Thoracic aorta (tissue), 2 donors: ENCODE data around the gene CA5A. TPM values are rescaled to one million over a fixed set of nuclear protein-coding genes. Genes with fewer than 3 reads are reported as not detected.
"Not testable (repeated sequence)": the region's sequence is repeated elsewhere in the genome, so short reads cannot be mapped to it uniquely, and the experiment has no call there.

ENCODE experiments used
- ATAC-seq: fragments of 150-250 bp; one replicate; pipeline ENCODE4 v1.8.0; 2017; ENCODE audit warnings: low read depth; ENCODE audit not compliant: insufficient number of reproducible peaks, low FRiP score
- DNase-seq: peaks from one replicate; pipeline ENCODE4 v3.0.0-alpha.2; 2020; ENCODE audit warnings: low spot score
- H3K27ac ChIP-seq, 2 donors: fragments of 200-600 bp; sonication (generic); 1 replicate in 1 of 2; 2 replicates in 1 of 2; pipeline ENCODE4 v1.5.1; 2016; ENCODE audit warnings: mild to moderate bottlenecking in 2 of 2, moderate library complexity in 2 of 2
- H3K27me3 ChIP-seq: fragments of 200-600 bp; sonication (generic); replicated peaks from 2 replicates; pipeline ENCODE4 v1.6.0; 2016; ENCODE audit warnings: mild to moderate bottlenecking; ENCODE audit not compliant: insufficient read depth
- H3K36me3 ChIP-seq: fragments of 200-600 bp; sonication (generic); one replicate; pipeline ENCODE4 v1.5.1; 2016
- H3K4me1 ChIP-seq, 2 donors: fragments of 200-600 bp; sonication (generic); 1 replicate in 1 of 2; 2 replicates in 1 of 2; pipeline versions ENCODE4 v1.5.1 to v1.6.0; 2016; ENCODE audit warnings: low read depth in 2 of 2, mild to moderate bottlenecking in 1 of 2; ENCODE audit not compliant: control insufficient read depth in 1 of 2
- H3K4me3 ChIP-seq: fragments of 200-600 bp; sonication (generic); 2 replicates; pipeline ENCODE4 v1.5.1; 2016; ENCODE audit warnings: mild to moderate bottlenecking
- H3K9me3 ChIP-seq: fragments of 200-600 bp; sonication (generic); 2 replicates; pipeline ENCODE4 v1.5.1; 2016
- CTCF ChIP-seq: fragments of 200-600 bp; sonication (generic); IDR thresholded peaks from one replicate; pipeline ENCODE4 v1.5.1; 2019; ENCODE audit warnings: antibody characterized with exemption
- total RNA-seq, 2 donors: library from RNA; depleted of rRNA; stranded (reverse); fragments of >200 nt; gene quantifications; one replicate each; pipeline versions ENCODE4 v1.1.0 to v1.2.3, GENCODE V29; 2016

CA5A gene
- total RNA-seq, 2 donors from 2014 or later: not detected

- H3K4me3 ChIP-seq, DNase-seq, H3K36me3 ChIP-seq, H3K27me3 ChIP-seq, ATAC-seq, H3K9me3 ChIP-seq, H3K27ac ChIP-seq: not testable (repeated sequence)
- peaks cover 0 to 13% of the 10 kb centered on the region in 2 donors for H3K4me1 ChIP-seq
- TF ChIP-seq CTCF: peak; percentile 97
Observed at GRCh38 chr16:87909203-87909935, 27.0 kb downstream of the CA5A start.

- not testable (repeated sequence) for H3K27me3 ChIP-seq, H3K36me3 ChIP-seq, H3K9me3 ChIP-seq, H3K4me3 ChIP-seq, DNase-seq, ATAC-seq, H3K27ac ChIP-seq
- H3K4me1 ChIP-seq: peaks cover 0 to 13% of the 10 kb centered on the region in 2 donors
Observed at GRCh38 chr16:87908101-87908500, 28.2 kb downstream of the CA5A start.

DNA sequence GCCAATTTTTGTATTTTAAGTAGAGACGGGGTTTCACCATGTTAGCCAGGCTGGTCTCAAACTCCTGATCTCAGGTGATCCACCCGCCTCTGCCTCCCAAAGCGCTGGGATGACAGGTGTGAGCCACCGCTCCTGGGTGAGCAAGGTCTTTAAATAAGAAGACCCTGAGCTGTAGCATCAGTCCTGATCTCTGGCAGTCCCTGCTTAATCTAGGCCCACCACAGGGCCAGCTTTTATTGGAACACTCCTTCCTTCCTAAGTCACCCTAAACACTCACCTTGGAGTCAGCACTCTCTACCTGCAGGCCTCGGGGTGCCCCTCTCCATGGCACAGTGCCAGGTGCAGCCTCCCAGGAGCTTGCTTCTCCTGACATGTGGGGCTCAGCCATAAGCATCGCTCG lies 30.8 kb downstream of the CA5A start:
- H3K27me3 ChIP-seq, H3K4me1 ChIP-seq, H3K9me3 ChIP-seq, H3K27ac ChIP-seq, DNase-seq, H3K36me3 ChIP-seq, H3K4me3 ChIP-seq, ATAC-seq: not testable (repeated sequence)

GRCh38 chr16:87904963-87905362 lies 31.4 kb downstream of the CA5A start:
- not testable (repeated sequence) for H3K27me3 ChIP-seq, ATAC-seq, H3K4me3 ChIP-seq, H3K9me3 ChIP-seq, DNase-seq, H3K4me1 ChIP-seq, H3K36me3 ChIP-seq, H3K27ac ChIP-seq

DNA sequence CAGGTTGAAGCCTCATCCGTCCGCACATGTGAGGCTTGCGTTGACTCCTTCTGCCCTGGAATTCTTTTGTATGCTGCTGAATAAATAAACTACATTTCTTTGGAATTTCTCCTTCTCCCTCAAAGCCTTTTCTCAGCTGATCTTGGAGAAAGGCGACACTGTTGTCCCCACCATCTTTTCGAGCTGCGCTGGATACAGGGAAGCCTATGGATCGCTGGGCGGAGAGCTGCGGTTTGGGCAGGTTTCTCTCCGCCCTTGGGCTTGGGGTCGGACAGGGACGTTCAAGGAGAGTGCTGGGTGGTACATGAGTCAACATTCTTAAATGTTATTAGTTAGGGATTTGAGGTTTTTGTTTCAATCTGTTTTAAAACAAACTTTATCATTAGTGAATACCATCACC lies 35.8 kb downstream of the CA5A start:
- H3K36me3 ChIP-seq, H3K9me3 ChIP-seq, H3K27ac ChIP-seq, ATAC-seq, H3K27me3 ChIP-seq, H3K4me3 ChIP-seq, DNase-seq: not testable (repeated sequence)
- H3K4me1 ChIP-seq: peaks cover 12 to 30% of the 10 kb centered on the region in 2 donors

DNA sequence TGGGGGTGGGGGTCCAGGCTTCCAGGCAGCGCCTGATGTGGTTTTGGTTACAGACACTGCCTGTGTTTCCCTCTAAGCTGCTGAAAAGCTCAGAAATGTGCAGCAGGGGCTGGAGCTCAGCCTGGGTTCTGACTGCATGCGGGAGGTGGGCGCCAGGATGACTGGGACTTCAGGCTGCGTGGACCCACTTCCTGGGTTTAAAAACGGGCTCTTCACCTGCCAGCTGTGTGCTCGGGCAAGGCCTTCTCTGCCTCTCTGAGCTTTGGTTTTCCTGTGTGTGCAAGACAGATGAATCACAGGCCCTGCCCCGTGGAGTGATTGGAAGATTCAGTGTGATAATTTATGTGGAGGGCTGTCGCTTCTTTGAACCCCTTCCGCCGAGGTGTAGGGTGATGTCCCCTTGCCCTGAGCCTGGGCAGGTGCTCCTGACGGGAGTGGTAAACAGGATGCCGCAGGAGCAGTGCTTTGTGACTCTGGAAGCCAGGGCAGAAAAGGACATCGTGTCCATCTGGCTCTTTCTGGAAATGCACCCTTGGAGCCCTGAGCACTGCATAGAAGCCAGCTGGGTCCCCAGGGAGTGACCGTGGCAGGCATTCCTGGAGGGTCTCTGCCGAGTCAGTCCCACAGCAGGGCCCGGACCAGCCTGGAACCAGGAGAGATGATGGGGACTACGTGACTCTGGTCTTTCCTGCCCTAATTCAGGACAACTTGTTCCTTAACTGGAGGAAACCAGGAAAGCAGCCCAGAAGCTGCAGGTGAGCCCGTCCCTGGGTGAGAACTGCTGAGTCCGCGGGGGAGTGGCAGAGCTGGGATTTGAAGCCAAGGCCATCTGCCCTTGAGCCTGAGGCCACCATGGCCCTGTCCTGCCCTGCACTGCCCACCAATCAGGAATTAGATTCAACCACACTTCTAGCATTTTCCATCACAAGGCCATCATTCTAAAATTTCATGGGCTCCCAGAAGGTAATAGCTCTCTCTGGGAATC lies 38.5 kb downstream of the CA5A start:
- no peaks in the 10 kb centered on the region for H3K27me3 ChIP-seq
- peaks cover 25 to 56% of the 10 kb centered on the region in 2 donors for H3K4me1 ChIP-seq
- TF ChIP-seq CTCF: no peak
- DNase-seq: no peak
- no peaks in the 10 kb centered on the region for H3K9me3 ChIP-seq
- H3K36me3 ChIP-seq: no peaks in the 10 kb centered on the region
- ATAC-seq: no peak
- no peak overlapping the region for H3K4me3 ChIP-seq
- peak overlapping the region; percentile 61 to 73 for H3K27ac ChIP-seq

DNA sequence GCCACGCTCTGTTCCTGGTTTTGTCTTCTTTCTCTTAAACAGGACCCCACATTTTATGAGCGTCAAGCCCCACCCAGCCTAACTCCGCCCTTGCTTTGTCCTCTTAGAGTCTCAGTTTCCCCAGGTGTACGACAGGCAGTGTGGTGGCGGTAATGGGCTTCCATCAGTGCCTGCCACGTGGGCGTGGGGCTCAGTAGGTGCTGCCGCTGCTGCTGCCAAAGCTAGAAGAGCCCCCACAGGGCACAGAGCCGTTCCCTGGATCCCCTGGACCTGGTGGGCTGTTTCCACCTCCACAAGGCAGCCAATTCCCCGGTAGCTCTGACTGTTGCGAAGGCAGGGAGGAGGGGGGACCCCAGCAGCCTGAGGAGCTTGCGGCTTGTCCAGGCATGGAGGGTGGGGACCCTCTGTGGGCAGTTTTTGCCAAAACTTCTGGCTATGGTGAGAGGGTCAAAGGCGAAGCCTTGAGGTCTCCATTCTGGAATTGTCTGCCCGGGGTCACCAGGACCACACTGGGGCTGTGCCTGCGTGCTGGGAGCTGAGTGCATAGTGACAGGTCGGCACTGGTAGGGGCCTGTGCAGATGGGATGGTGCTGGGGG lies 39.3 kb downstream of the CA5A start:
- H3K36me3 ChIP-seq, ATAC-seq: not testable (repeated sequence)
- H3K27ac ChIP-seq: peak overlapping the region; percentile 61 to 73

GRCh38 chr16:87896176-87896890 lies 40.0 kb downstream of the CA5A start:
- H3K4me1 ChIP-seq: peaks cover 25 to 58% of the 10 kb centered on the region in 2 donors
- ATAC-seq: not testable (repeated sequence)
- peak overlapping the region in 1 of 2 donors; percentile 12 for H3K27ac ChIP-seq

More for the DNA sequence above, 39.3 kb downstream of the CA5A start:
- DNase-seq, H3K9me3 ChIP-seq, H3K27me3 ChIP-seq, H3K4me3 ChIP-seq: not testable (repeated sequence)
- H3K4me1 ChIP-seq: peaks cover 25 to 58% of the 10 kb centered on the region in 2 donors

More at GRCh38 chr16:87896176-87896890, 40.0 kb downstream of the CA5A start:
- not testable (repeated sequence) for DNase-seq, H3K36me3 ChIP-seq, H3K4me3 ChIP-seq, H3K27me3 ChIP-seq, H3K9me3 ChIP-seq
